OCI-M2 (cell line): ENCODE results near the gene MMP2.

Experiments used
- DNase-seq: peaks from one replicate; lab custom pipeline; 2025; ENCODE audit not compliant: unreplicated experiment; lab: John Stamatoyannopoulos, UW

MMP2 gene

DNA sequence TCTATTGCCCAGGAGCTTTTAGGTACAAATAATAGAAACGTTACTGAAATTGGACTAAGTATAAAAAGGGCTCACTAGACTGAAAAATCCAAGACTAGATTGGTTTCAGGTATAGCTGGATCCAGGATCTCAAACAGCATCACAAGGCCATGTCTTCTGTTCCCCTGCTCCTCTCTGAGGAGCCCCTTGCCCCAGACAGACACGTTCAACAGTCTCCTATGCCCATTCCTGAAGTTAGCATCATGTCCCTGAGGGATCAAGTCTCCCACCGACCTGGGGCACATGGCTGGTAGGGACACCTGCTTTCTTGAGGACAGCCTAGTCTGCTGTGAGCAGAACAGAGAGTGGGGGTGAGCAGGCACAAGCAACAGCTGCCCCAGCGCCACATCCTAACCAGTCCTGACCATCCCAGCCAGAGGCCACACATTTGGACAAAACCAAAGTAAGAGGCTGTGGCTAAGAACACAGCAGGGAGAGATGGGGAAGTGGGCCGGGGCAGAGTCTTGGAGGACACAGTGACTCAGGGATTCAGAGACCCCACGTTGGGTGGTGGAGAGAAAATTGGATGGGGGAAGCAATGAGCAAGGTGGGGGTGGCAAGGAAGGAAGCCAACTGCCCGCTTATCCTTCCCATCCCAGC lies 10.5 kb upstream of the MMP2 start:
- no peak for DNase-seq

DNA sequence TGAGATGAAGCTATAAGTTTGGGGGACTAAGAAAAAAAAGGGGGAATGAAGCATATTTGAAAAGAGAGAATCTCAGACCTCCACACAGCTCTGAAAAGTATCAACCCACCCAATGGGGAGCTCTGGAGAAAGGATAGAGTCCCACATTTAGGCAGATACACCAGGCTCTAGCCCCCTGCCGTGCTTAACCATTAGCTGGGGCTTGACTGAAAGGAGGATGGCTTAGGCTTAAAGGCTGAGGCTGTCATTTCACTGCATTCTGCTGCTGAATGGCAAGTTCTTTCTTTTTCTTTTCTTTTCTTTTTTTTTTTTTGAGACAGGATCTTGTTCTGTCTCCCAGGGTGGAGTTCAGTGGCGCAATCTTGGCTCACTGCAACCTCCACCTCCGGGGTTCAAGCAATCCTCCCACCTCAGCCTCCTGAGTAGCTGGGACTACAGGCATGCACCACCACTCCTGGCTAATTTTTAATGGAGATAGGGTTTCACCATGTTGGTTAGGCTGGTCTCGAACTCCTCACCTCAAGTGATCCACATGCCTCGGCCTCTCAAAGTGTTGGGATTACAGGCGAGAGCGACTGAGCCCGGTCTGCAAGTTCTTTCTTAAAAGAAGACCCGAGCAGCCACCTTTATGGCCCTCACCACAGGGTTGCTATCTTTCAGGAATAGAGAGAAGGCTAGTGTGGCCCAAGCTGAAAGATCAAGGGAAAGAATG lies 9.0 kb upstream of the MMP2 start:
- no peak for DNase-seq

DNA sequence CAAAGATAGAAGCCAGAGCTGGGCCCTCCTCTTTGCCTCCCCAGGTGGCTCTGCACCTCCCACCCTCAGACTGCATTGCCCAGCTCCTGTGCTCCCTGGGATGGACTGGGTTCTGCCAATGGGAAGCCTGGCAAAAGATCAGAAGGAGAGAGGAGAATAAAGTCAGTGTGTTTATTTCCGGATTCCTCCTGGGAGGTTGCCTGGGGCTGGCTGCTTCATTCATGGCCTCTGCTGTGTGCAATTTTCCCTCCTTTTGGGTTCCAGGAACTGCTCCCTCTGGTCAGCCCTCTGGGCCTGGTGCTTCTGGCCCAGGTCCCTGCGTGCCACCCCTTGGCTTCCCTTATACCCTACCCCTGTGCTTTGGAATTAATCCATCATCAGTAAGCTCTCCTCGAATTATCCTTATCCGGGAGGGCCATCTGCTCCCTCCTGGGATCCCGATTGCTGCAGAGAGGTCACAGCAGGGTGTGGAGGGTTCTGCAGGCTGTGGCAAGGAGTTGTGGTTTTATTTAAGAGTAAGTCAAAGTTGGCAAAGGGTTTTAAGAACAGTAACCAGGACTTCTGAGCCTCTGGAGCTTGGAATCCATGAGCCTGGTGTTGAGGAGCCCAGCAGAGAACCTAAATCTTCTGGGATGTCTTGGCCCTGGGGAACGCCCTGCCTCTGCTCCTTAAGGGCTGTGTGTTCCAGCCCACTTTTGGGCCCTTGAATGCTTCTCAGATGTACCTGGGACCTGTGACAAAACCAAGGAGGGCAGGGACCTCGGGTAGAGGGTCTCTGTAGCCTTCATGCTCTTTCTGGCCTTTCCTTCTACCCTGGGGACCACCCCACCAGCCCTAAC lies 8.2 kb upstream of the MMP2 start:
- no peak for DNase-seq

DNA sequence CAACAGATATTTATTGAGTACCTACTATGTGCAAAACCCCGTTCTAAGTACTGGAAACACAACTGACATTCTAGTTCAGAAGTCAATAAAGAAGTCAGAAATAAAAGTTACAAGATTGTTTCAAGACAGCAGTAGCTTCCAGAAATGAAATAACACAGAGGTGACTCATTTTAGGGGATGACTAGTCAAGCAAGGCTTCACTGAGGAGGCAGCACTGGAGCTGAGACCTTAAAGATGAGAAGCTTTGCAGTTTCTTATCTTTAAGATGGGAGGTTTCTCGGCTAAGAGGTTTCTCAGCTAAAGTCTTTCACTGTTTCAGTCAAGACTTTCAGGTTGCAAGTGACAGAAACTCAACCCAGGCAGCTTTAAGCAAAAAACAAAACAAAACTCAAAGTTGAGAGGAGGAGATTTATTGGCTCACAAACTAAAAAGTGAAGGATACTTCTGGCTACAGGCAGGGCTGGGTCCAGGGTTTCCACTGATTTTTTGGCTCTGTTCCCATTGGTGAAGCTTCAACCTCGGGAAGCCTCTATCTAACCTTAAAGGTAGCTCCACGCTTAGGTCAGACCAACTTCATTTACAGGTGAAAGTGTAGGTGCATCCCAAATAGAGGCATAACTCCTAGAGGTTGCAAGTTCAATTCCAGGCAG lies 7.4 kb upstream of the MMP2 start:
- no peak for DNase-seq

DNA sequence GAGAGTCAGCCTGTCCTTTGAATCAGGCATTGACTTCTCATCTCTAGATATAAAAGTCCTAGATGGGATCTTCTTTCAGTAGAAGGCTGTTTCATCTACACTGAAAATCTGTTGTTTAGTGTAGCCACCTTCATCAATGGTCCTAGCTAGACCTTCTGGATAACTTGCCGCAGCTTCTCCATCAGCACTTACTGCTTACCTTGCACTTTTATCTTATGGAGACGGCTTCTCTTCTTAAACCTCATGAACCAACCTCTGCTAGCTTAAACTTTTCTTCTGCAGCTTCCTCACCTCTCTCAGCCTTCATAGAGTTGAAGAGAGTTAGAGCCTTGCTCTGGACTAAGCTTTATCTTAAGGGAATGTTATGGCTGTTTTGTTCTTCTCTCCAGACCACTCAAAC lies 5.4 kb upstream of the MMP2 start:
- DNase-seq, result no peak

DNA sequence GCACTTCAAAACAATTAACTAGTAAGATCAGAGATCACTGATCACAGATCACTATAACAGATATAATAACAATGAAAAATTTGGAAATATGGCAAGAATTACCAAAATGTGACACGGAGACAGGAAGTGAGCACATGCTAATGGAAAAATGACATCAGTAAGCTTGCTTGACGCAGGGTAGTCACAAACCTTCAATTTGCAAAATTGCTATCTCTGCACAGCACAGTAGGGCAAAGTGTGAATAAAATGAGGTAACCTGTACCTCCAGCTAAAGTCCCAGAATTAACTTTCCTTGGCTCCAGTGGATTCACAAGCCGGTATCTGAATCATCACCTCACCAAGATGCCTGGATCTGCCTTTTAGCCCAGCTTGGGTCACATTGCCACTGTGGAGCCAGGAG lies 4.2 kb upstream of the MMP2 start:
- no peak for DNase-seq

DNA sequence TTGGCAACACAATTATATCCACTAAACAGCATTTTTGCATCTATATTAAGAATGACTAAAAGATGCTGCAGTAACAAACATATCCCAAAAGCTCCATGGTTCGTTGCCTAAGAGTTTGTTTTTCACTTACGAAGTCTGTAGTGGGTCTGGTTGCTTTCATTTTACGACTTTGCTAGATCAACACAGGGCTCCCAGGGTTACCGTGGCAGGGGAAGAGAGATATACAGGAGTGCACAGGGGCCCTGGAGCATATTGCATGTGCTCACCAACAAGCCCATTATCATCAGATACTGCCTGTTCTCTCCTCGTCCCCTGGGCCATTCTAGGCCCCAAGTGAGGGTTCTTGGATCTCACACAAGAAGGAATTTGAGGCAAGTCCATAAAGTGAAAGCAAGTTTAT lies 3.1 kb upstream of the MMP2 start:
- DNase-seq, result no peak

DNA sequence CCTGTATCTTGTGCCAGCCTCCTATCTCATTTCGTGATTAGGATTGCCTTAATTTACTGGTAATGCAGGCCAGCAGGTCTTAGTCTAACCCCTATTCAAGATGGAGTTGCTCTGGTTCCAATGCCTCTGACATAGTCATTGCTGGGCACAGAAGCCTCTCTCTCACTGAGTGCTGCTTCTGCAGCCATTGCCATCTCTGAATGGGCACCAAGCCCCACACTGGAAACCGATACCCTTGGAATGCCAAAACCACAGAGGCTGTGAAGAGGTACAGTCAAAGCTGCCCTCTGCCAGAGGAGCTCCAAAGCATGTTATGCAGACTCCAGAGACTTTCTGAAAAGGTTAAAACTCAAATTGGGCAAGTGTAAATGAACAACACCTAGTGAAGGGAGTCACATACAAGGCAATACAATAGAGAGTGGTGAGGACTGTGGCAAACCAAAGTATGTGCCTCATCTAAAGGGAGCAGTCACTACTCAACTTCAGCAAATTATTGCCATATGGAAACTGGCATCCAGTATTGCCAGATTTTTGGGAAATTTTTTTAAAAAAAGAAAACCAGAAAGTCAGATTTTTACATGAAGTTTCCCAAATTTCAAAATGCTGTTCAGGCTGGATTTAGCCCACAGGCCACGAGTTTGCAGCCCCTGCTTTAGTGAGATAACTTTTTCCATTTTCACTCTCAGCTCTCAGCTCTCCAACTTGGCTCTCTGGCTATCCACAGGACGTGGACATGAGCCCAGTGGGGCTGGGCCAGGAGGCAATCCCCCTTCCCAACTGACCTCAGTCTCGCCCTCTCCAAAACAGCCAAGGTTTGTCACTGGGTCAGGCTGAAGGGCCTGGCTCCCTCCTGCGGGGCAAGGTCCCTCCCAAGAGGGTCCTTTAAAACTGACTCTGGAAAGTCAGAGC lies 2.1 kb upstream of the MMP2 start:
- no peak for DNase-seq

DNA sequence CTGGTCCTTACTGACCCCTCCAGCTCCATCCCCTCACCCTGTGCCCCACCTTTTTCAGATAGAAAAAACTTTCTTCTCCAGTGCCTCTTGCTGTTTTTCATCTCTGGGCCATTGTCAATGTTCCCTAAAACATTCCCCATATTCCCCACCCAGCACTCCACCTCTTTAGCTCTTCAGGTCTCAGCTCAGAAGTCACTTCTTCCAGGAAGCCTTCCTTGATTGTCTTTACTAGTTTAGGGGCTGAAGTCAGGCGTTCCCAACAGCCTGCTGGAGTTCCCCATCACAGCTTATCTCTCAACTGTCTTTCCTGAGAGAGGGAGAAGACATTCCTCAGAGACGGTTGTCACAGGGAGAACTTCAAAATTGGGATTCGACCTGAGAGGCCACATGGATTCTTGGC lies 1.3 kb upstream of the MMP2 start:
- no peak for DNase-seq

DNA sequence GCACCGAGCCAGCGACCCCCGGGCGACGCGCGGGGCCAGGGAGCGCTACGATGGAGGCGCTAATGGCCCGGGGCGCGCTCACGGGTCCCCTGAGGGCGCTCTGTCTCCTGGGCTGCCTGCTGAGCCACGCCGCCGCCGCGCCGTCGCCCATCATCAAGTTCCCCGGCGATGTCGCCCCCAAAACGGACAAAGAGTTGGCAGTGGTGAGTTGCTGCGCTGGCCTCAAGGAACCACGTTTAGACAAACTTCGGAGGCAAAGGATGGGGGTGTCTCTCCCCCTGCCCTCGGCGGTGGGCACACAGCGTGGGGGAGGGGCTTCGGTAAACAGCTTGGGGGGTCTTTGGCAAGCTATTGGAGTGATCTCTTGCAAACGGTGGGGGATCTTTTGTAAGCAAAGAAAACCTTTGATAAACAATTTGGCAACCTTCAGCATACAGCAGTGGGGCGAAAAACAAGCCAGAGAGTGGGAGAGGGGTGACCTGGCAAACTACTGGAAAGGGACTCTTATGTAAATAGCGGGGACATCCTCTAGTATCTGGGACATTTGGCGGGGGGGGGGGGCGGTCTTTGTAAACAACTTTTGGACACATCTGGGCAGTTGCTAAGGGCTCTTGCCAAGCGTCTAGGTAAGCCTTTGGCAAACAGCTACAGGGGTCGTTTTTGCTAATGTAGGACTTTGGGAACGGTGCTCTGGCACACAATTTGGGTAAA lies 587 bp downstream of the MMP2 start:
- no peak for DNase-seq

DNA sequence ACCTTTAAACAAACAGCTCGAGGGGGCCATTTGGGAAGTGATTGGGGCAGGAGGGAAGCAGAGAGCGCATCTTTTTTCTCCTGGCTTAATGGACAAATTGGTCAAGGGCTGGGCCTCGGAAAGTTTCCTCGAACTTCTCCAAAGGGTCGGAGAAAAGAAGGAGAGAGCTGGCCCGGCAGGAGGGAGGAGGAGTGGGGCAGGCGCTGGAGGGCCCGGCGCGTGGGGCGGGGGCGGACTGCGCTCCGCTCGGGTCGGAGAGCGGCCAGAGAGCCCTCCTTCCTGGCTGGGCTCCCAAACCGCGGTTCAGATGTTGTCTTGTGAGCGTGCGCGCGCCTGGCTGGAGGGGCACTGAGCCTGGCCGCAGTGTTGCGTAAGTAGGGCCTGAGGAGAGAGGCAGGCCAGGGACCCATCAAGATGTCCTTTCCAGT lies 1.2 kb downstream of the MMP2 start:
- no peak for DNase-seq

DNA sequence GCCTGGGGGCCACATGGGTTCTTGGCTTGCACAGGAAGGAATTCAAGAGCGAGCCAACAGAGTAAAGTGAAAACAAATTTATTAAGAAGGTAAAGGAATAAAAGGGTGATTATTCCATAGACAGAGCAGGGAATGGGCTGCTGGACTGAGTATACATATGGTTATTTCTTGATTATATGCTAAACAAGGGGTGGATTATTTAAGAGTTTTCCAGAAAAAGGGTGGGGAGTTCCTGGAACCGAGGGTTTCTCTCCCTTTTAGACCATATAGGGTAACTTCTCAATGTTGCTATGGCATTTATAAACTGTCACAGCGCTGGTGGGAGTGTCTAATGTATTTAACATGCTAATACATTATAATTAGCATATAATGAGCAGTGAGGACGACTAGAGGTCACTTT lies 2.0 kb downstream of the MMP2 start:
- no peak for DNase-seq

DNA sequence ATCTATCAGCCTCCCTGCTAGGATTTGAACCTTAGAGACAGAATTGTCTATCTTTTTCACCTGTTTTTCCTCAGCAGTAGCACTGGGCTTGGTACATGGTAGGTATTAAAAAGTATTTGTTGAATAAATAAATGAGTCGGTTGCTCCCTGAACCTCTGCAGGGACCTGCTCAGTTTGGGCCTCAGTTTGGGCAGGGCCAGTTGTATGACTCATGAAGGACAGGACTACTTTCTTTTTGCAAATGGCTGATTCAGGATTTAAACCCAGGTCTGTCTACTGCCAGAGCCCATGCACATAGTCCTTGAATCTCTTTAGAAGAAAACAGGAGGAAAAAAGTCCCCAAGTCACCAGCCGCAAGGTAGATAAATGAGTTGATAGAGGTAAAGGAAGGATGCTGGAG lies 3.1 kb downstream of the MMP2 start:
- no peak for DNase-seq

DNA sequence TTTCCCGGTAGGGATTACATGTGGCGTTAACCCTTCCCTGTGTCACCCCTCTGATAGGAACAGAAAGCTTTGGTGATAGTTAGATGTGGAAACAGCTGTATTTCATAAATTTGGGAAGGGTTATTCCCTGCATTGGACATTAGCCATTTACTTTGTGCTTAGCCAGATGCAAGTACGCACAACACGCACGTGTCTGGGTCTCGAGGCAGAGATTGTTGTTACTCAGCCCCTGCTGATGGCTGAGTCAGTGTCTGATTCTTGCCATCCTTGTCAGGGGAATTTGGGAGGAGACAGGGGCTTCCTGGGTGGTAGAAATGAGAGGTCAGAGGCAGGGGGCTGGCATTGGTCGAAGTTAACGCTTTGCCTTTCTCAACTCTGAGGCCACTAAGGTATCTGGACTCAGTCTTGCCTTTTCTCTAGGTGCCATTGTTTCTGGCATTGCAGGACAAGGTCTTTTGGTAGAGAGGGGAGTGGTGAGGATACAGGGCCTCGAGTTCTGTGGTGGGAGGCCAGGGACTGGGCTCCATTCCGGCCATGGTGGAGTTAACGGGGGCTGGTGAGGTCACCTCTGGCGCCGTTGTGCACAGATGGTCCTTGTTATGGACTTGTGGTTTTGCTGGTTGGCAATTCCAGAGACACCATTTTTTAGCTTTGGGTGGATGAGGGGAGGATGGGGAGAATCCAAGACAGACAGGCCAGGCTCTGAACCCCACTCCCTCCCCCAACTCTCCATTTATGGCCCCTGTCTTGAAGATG lies 8.2 kb downstream of the MMP2 start:
- no peak for DNase-seq

DNA sequence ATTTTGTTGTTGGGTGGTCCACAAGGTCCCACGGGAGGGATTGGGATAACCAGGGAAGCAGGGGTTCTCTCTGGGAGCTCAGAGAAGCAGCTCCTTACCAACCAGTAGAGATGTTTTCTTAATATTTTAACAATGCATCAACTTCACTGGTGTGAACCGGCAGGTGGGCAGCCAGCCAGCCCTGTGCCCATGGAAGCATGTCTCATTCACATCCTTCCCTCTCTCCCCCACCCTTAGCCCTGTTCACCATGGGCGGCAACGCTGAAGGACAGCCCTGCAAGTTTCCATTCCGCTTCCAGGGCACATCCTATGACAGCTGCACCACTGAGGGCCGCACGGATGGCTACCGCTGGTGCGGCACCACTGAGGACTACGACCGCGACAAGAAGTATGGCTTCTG lies 9.3 kb downstream of the MMP2 start:
- no peak for DNase-seq

DNA sequence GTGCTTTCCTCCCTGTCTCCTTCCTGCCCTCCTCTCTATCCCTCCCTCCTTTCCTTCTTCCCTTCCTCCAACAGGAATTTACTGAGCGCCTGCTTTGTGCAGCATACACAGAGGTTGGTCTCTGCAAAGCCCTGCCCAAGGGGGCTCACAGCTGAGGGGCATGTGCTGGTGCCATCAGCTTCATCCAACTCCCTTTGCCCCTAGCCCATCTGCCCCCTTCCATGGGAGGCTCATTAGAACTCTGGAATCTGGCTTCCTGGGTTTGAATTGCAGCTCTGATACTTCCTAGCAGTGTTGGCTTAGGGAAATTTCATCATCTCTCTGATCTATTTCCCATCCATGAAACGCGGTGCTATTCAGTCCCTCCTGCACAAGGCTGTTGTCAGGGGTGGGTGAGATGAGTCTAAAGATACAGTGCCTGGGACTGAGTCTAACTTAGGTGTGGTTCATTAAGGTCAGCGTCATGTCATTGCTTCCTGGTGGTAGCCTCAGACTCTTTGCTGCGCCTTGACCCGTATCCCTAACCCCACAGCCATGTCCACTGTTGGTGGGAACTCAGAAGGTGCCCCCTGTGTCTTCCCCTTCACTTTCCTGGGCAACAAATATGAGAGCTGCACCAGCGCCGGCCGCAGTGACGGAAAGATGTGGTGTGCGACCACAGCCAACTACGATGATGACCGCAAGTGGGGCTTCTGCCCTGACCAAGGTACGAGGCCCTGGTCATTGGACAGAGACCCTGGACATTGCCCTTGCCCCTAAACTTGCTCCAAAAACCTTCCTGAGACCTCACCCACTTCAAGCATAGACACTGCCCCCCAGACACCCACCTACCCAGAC lies 10.3 kb downstream of the MMP2 start:
- no peak for DNase-seq

DNA sequence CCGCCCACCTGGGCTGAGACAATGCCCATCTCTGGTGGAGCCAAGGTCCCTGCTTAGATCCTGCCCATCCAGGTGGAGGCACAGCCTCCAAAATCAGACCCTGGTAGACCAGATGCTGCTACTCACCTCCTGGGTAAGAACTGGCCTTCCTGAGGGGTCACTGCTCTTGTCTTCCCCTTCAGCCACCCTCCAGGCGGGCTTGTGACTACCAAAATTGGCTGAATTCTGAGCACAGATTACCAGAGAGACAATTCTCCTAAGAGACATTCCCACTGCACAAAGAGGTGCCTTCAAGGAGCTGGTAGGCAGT lies 10.9 kb downstream of the MMP2 start:
- DNase-seq, result no peak

DNA sequence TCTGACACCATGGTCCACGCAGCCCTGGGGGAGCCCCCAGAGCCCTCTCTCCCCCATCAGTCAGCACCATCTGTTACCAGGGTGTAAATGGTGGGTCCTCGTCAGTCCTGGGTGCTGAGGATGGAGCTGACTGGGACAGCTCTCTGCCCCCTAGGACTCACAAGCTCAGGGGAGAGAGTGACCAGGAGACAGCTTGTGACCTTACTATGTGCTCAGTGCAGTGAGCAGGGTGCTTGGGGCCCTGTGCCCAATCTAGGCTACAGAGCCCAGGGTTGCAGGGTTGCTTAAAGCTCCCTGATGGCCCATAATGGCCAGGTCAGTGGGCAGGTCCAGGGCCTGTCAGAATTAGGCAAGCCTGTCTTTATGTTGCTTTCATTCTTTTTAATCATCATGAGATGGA lies 11.3 kb downstream of the MMP2 start:
- DNase-seq, result no peak

DNA sequence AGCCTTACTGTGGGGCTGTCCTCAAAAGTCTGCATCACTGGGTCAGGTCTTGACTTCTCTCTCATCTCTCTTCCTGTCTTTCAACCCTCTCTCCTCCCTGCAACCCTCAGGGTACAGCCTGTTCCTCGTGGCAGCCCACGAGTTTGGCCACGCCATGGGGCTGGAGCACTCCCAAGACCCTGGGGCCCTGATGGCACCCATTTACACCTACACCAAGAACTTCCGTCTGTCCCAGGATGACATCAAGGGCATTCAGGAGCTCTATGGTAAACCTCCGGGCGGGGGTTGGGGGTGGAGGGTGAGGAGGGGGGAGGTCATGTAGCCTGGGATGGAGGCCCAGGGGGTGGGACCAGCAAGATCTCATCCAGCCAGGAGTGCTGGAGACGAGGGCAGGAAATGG lies 12.7 kb downstream of the MMP2 start:
- no peak for DNase-seq
